Measurements from ENCODE around the gene RSBN1L. TPM values are rescaled to one million over a fixed set of nuclear protein-coding genes. Genes with fewer than 3 reads are reported as not detected.

Gene RSBN1L
- total RNA-seq, 1 experiment from 2014 or later, result 17.8 TPM

DNA sequence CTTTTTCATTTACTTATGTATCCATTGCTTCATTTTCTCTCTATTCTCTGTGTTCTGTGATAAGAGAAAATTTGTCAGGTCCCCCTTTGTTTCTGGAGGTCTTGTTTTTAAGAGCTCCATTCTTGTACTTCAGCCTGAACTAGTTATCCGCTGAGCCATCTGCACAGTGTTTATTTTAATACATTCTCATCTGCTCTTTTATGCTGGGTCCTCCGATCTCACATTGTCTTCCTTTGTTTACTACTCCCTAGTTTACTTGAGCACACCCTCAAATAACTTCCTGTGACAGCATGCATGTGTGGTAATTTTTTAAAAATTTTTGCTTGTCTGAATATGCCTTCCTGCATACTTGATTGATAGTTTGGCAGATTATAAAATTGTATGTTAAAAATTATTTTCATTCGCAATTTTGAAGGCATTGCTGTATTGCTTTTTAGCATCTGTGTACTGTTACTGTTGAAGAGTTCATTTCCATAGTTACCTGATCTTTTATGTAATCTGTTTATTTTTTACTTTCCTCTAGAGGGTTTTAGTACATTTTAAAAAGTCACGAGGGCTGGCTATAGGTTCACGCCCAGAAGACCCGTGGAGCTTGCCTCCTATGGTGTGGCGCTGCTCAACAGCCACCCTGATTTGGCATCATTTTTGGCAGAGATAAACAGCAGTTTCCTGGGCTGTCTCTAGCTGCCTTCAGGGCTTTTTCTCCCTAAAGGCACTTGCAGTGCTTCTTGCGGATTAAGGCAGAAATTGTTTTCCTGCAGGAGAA lies 31.9 kb downstream of the RSBN1L start:
- DNase-seq (ENCODE audit: low read depth), result no peak

DNA sequence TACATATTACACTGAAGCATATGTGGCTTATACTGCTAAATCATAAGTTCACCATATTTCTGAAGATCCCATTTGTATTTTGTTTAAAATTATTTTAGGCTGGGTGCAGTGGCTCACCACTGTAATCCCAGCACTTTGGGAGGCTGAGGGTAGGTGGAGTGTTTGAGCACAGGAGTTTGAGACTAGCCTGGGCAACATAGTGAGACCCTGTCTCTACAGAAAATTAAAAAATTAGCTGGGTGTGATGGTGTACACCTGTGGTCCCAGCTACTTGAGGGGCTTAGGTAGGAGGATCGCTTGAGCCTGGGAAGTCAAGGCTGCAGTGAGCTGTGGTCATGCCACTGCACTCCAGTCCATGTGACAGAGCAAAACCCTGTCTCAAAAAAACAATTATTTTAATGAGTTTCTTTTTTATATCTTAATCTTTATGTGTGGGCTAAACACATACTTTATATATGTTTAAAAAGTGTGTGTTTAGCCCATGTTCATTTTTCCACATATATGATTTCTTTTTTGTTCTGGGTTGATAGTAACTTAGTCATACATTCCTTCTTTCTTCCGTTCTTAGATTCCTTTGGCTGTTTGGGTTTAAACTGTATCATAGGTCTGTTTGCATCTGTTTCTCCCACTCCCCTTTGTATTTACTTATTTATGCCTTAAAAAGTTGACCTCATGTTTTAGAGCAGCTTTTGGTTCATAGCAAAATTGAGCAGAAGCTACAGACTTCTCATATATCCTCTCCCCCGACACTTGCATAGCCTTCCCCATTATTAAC lies 33.5 kb downstream of the RSBN1L start:
- no peak for DNase-seq (ENCODE audit: low read depth)

DNA sequence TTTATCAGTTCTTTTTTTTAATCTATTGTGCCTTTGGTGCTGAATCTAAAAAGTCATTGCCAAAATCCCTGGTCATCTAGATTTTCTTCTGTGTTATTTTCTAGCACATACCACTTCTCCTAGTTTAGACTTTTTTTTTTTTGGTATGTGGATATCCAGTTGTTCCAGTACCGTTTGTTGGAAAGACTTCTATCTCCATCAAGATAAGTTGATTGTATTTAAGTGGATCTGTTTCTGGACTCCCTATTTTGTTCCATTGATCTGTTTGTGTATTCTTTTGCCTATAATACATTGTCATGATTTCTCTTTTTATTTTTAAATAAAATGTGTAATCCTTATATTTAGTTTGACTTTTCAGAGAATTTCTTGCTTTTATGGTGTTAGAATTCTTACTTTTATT lies 35.5 kb downstream of the RSBN1L start:
- DNase-seq (ENCODE audit: low read depth), result no peak

DNA sequence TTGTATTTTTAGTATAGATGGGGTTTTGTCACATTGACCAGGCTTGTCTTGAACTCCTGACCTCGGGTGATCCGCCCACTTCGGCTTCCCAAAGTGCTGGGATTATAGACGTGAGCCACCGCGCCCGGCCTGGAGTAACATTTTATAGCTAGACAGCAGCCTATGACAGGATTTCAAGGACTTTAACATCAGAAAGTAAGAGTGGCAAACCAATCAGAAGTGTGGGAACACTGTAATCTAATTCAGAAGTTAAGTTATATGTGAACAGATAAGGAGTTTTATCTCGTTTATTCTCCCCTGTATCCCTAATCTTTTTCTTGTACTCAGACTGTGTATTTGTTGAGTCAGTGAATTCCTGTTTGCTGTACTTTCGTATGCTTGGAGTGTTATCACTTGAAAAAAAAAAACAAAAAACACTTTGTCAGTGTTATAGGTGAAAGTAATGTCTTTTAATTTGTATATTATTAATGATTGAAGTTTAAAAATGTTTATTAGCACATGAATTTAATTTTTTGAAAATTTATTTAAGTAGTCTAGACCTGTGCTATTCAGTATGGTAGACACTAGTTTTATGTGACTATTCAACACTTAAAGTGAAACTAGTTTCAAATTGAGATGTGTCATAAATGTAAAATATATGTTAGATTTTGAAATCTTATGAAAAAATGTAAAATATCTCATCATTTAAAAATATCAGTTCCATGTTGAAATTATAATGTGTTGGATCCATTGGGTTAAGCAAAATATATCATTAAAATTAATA lies 38.6 kb downstream of the RSBN1L start:
- DNase-seq (ENCODE audit: low read depth), result no peak

DNA sequence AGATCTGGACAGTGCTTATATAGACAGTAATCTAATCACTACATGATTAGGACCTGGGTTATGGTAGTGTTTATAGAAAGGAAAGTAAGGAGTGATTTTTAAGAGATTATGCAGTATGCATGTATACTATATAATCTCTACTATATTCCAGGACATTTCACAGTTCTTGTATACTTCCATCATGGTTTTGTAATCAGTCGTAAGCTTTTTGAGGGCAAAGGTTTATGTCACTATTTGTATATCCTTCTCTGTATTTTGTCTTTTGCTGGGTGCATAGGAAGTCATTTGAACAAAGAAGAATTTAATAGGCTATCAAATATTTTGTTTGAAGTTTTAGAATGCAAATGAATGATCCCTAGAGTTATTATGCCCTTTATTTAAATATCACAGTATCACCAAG lies 39.2 kb downstream of the RSBN1L start:
- DNase-seq (ENCODE audit: low read depth), result no peak

DNA sequence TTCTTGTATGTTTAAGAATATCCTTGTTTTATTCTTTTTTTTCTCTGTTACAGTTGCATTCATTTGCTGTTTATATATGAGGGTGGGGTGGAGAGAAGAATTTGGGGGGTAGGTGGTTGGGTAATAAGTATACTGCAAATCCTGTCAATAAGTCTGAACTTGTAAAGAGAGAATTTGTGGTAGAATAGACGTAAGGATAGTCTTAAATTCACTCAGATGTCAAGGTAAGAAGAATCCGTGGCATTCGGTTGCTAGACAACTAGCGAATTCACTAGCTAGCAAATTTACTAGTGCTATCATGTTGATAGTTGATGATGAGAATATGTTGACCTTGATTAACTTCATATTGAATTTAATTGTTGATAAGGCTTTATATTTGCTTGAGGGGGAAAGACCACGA lies 40.7 kb downstream of the RSBN1L start:
- no peak for DNase-seq (ENCODE audit: low read depth)

DNA sequence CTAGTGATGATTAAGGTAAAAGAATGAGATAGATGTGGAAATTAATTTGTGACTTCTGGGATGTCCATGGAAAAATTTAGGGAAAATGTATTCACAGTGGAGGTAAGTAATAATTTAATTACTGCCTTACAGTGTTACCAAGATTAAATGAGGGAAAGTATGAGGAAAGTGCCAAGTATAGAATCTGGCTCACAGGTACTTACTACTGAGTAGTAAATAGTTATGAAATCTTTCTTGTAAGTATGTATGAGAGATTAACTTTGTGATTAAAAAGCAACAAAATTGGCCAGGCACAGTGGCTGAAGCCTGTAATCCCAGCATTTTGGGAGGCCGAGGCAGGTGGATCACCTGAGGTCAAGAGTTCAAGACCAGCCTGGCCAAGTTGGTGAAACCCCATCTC lies 42.1 kb downstream of the RSBN1L start:
- DNase-seq (ENCODE audit: low read depth), result no peak

DNA sequence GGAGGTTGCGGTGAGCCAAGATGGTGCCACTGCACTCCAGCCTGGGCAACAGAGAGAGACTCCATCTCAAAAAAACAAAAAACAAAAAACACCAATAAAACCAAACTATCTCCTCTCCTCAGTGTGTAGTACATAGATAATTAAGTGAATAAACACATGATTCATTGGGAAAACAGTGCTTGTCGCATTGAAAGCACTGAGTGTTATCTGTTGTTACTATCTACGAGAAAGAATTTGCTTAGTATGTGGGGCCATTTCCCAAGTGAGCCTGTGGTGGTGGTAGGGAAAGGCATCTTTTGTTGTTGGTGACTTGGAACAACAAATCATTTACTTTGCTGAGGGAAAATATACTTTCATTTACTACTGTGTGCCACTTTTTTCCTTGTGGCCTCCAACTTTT lies 42.6 kb downstream of the RSBN1L start:
- DNase-seq (ENCODE audit: low read depth), result no peak

DNA sequence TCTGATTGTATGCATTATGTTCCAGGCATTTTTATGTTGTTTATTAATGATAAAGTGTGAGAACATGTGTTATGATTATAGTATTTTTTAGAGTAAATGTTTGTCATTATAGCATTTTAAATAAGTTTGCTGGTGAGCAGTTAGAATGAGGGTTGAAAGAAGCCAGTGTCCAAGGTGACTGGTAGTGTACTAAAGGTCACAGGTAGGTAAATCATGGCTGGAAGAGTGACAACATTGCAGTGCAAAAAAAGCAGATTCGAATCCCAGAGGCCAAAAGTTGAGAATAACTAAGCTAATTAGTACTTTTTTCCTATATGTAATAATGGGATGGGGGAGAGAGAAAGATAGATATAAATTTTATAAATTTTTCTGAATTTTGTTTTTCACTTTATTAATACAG lies 44.0 kb downstream of the RSBN1L start:
- no peak for DNase-seq (ENCODE audit: low read depth)

DNA sequence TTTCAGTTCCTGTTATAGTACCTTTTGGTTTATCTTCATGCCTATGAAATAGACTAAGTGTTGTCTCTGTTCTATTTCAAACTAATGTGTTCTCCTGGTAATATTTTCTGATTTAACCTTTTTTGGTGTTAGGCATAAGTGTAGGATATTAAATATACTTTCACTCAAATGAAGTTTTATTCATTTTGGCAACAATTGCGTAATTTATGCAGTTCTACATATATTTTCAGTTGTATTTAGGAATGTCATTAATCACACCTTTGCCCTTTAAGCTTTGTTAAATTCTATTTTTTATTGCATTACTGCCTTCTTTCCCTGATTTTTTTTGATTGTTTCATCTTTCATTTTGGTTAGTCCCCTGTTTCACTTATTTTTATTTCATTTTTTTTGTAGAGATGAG lies 47.3 kb downstream of the RSBN1L start:
- no peak for DNase-seq (ENCODE audit: low read depth)

DNA sequence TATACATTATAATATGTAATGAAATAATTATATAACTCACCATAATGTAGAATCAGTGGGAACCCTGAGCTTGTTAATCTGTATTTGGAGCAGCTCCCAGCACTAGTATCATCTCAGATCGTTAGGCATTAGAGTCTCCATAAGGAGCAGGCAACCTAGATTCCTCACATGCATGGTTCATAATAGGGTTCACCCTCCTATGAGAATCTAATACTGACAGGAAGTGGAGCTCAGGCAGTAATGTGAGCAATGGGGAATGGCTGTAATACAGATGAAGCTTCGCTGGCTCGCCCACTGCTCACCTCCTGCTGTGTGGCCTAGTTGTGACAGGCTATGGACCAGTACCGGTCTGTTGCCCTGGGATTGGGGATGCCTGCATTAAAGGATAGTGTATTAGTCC lies 49.5 kb downstream of the RSBN1L start:
- DNase-seq (ENCODE audit: low read depth), result no peak

DNA sequence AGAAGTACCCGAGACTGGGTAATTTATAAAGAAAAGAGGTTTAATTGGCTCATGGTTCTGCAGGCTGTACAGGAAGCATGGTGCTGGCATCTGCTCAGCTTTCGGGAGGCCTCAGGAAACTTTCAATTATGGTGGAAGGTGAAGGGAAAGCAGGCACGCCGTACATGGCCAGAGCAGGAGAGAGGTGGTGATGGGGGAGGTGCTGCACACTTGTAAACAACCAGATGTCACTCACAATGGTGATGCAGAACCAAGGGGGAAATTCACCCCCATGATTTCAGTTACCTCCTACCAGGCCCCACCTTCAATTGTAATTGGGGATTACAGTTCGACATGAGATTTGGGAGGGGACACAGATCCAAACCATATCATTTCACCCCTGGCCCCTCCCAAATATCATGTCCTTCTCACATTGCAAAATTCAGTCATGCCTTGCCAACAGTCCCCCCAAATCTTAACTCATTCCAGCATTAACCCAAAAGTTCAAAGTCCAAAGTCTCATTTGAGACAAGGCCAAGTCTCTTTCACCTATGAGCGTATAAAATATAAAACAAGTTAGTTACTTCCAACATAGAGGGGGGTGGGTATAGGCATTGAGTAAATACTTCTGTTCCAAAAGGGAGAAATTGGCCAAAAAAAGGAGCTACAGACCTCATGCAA lies 50.0 kb downstream of the RSBN1L start:
- no peak for DNase-seq (ENCODE audit: low read depth)

DNA sequence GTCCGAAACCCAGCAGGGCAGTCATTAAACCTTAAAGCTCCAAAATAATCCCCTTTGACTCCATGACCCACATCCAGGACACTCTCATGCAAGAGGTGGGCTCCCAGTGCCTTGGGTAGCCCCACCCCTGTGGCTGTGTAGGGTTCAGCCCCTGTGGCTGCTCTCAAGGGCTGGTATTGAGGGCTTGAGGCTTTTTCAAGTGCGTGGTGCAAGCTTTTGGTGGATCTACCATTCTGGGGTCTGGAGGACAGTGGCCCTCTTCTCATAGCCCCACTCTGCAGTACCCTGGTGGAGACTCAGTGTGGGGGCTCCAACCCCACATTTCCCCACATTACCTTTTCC lies 50.5 kb downstream of the RSBN1L start:
- no peak for DNase-seq (ENCODE audit: low read depth)

DNA sequence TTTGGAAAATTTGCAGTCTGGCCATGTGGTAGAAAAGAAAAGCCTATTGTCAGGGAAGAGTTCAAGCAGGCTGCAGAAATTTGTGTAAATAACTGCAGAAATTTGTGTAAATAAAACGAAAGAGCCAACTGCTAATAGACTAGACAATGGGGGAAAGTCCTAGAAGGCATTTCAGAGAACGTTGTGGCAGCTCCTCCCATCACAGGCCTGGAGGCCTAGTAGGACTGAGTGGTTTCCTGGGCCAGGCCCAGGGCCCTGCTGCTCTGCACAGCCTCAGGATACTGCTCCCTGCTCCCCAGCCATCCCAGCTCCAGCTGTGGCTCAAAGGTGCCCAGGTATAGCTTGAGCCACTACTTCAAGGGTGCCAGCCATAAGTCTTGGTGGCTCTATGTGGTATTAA lies 50.9 kb downstream of the RSBN1L start:
- no peak for DNase-seq (ENCODE audit: low read depth)

DNA sequence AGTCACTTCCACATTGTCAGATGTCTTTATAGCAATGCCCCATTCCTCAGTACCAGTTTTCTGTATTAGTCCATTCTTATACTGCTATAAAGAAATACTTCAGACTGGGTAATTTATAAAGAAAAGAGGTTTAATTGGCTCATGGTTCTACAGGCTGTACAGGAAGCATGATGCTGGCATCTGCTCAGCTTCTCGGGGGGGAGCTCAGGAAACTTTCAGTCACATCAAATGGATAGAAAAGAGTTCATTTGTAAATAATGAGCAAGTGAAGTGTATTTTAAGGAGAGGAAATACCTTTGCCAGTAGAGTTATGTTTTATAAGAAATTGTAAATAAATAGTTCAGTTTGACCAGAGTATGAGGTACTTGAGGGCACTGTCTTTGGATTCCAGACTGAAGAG lies 51.5 kb downstream of the RSBN1L start:
- no peak for DNase-seq (ENCODE audit: low read depth)

DNA sequence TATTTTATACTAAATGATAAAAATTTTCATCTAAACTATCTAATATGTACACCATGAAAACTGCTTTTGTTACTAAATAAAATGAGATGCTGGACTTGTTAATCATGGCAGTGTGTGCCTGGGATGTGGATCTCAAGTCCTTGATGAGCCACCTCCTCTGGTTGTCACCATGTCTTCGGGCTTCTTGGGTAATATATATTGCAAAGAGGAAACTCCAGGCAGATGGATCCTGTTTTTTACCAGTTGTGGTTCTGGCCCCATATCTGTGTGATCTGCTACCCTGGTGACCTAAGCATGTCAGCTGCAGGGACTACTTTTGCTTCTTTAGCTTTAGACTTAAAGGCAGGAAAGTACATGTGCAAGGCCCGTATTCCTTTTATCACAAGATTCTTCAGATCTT lies 55.8 kb downstream of the RSBN1L start:
- no peak for DNase-seq (ENCODE audit: low read depth)

DNA sequence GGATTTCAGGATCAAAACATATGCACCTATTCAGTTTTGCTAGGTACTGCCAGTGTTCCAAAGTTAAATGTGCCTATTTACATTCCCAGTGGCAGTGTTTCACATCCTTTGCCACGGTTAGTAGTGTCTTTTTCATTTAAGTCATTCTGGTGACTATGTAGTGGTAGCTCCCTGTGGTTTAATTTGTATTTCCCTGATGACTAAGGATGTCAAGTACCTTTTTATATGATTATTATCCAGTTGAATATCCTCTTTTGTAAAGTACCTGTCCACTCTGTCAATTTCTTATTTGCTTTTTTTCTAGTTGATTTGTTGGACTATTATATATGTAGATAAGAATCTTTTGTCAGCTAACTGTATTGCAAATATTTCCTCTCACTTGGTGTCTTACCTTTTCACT lies 56.9 kb downstream of the RSBN1L start:
- DNase-seq (ENCODE audit: low read depth), result peak; percentile 8

DNA sequence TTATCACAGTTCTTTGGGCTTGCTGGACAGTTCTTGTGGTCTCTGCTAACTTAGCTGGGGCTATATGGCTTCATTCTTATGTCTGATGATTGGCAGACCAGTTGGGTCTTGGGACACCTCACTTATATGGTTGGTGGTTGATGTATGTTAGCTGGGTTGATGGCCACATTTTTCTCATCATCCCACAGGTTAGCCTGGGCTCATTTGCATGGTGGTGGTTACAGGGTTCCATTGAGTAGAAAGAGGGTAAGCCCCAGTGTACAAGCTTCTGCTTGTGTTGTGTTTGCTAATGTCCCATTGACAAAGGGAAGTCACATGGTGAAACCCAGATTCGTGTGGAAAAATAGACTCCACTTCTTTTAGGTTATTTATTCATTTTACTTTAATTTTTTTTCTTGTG lies 61.3 kb downstream of the RSBN1L start:
- no peak for DNase-seq (ENCODE audit: low read depth)

DNA sequence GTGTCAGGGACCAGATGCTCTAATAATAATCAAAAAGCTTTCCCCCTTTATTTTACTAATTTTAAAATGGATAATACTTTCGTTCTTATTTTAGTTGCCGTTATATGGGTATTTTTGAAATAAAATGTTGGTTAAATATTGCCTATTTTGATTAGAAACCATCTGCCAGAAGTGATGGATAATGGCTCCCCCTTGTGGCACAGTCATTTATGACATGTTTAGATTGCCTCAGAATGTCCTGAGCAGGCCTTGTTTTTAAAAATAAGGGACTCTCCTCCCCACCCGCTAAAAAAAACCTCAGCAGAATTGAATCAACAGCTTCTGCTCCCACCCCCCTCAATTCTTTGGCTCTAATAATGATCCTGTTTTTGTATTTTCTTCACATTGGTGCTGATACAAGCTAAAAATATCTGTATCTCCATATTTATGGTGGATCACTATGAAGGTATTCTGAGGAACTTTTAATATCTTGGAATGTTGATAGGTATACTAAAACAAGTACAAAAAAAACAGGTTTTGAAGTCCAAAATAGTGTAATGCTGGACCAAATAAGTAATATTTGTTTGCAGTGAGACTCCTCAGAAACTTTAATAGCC lies 63.1 kb downstream of the RSBN1L start:
- DNase-seq (ENCODE audit: low read depth), result peak; percentile 46

DNA sequence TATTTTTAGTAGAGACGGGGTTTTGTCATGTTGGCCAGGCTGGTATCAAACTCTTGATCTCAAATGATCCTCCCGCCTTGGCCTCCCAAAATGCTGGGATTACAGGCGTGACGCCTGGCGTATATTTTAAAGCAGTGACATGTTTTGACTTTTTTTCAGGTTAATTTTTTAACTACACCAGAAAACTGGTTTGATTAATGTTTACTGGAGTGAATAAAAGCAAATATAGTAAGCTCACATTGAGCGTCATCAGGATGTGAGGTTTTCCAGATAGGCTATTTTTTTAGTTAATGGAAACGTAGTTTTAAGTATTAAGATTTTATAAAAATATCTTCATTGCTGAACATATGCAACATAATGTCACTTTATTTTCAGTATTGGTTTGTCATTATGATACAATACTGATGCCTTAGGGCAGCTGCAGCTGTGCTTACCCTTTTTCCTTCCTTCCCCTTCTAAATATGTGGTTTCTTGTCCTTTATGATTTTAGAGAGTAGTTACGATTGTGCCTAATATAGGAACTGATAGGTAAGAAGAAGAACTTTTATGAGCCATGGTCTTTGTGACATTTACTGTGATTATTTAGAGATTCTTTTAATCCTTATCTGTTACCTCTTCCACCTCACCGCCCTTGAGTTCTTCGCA lies 64.7 kb downstream of the RSBN1L start:
- DNase-seq (ENCODE audit: low read depth), result no peak

DNA sequence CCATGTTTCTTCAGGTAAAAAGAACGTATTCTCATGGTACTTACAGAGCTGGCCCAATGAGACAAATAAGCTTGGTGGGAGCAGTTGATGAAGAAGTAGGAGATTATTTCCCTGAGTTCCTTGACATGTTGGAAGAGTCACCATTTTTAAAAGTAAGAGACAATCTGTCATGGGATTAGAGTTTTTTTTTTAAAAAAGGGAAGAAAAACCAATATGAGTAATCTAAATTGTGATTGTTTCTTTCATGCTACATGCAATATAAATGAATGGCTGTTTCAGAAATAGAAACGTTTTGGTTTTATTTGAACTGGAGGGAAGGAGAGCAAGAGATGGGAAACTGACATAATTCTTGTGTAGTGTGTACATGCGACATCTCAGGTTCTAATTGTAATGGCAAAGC lies 69.2 kb downstream of the RSBN1L start:
- DNase-seq (ENCODE audit: low read depth), result no peak

Data from HT1080 (cell line).